ENCODE data around the gene PTPRN. TPM values are rescaled to one million over a fixed set of nuclear protein-coding genes. Genes with fewer than 3 reads are reported as not detected.

PTPRN gene
- total and polyA plus RNA-seq, 2 of the 8 experiments (the other 6 are each of a cell fraction or from before 2014, with no cell fraction given): 5.4 to 8.2 TPM

DNA sequence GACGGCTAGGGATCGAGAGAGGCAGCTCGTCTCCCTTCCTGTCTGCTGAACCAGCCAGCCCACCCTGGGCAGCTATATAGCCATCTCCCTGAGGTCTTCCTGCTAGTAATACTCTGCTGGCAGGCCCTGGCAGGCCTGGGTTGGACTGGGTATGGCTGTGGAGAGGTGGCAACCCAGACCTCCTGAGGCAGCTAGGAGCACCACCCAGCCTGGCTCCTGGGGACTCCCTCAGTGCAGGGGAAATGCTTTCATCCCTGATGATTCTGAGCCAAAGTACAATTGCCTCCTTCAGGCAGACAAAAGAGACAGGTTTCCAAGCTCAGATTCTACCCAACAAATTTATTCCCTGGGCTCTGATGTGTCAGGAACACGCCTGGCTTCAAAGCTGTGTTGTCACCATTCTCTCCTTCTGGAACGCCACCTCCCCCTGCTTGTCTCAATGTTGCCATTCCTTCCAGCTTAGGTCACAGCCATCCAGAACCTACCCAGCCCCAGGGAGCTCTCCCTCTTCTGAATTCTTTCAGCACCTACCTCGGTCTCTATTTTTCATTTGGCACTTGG is 34.8 kb downstream of the PTPRN start:
- Histone ChIP-seq H3K56ac (replicated peaks; ENCODE audit: insufficient read length, low read depth, low read length) (no peak overlapping the region), H3K23me2 (ENCODE audit: low read depth, low read length) (peaks cover 2% of the 10 kb centered on the region; the same call in 1 of the 2 replicates), H2BK12ac (ENCODE audit: low read depth, low read length) (0 out of 2 replicates have a peak overlapping the region, but pooled peaks have one; percentile 55), H4K20me1 (replicated peaks in 1 of 2; ENCODE audit: control insufficient read depth in 1 of 2, insufficient read depth in 2 of 2, low read length in 2 of 2) (no peaks in the 10 kb centered on the region), H3K4me3 (ENCODE audit: extremely low read depth in 1 of 4, insufficient read depth in 2 of 4, low read depth in 3 of 4, low read length in 4 of 4) (no peak overlapping the region; a peak in 1 of 8 replicates), H2BK20ac (ENCODE audit: low read length) (no peak overlapping the region), H3K4ac (replicated peaks; ENCODE audit: insufficient read length, low read depth, low read length) (no peak overlapping the region), H2AFZ (ENCODE audit: low read length) (no peak overlapping the region), H3K4me2 (ENCODE audit: insufficient read depth in 1 of 2, low read depth in 2 of 2, low read length in 2 of 2) (peak overlapping the region in 1 of 2 experiments; percentile 9; a peak in 1 of 4 replicates), H3K9me3 (ENCODE audit: insufficient read depth in 2 of 2, low read depth in 1 of 2, low read length in 1 of 2) (no peaks in the 10 kb centered on the region), H2BK15ac (ENCODE audit: low read length) (no peak overlapping the region), H3K79me2 (ENCODE audit: control insufficient read depth in 1 of 2, insufficient read depth in 2 of 2, low read length in 2 of 2) (no peaks in the 10 kb centered on the region), H4K5ac (ENCODE audit: insufficient read length, low read depth, low read length) (no peak overlapping the region), H2BK120ac (replicated peaks; ENCODE audit: low read depth, low read length) (no peak overlapping the region), H4K91ac (replicated peaks; ENCODE audit: insufficient read length, low read length) (no peak overlapping the region), H3K4me1 (replicated peaks in 1 of 4; ENCODE audit: control insufficient read depth in 3 of 4, insufficient read depth in 4 of 4, low read length in 3 of 4) (peaks cover 9 to 14% (median 11%) of the 10 kb centered on the region in 4 experiments), H2BK5ac (ENCODE audit: low read depth, low read length) (peak overlapping the region; percentile 38; the same call in 1 of the 2 replicates), H3K9ac (replicated peaks in 1 of 4; ENCODE audit: extremely low read depth in 1 of 4, low read depth in 3 of 4, low read length in 3 of 4) (no peak overlapping the region; a peak in 1 of 7 replicates), H3K18ac (ENCODE audit: extremely low read depth, low read length) (peak overlapping the region; percentile 24; the same call in 1 of the 2 replicates), H3K27me3 (replicated peaks in 1 of 4; ENCODE audit: control insufficient read depth in 3 of 4, extremely low read depth in 1 of 4, insufficient read depth in 3 of 4, low read length in 3 of 4) (peaks cover 0 to 2% (median 0%) of the 10 kb centered on the region in 4 experiments; a peak in 3 of 7 replicates), H3K36me3 (ENCODE audit: control insufficient read depth in 2 of 4, insufficient read depth in 4 of 4, low read length in 3 of 4) (no peaks in the 10 kb centered on the region), H2AK5ac (ENCODE audit: low read depth, low read length) (no peak overlapping the region), H3K27ac (ENCODE audit: low read depth, low read length) (no peak overlapping the region), H3K79me1 (ENCODE audit: low read depth, low read length) (no peaks in the 10 kb centered on the region), H4K8ac (ENCODE audit: extremely low read depth, insufficient read depth, low read length) (no peak overlapping the region), H3K14ac (ENCODE audit: insufficient read length) (no peak overlapping the region), H3K23ac (ENCODE audit: insufficient read length) (no peak overlapping the region)
- WGBS, 2 experiments (ENCODE audit: extremely low coverage in 1 of 2, insufficient coverage in 1 of 2, insufficient read length in 1 of 2, insufficient replicate concordance in 2 of 2, low coverage in 1 of 2, low lambda C conversion rate in 2 of 2, missing lambda C conversion rate in 1 of 2): 67% methylated on average over 5 of the region's 6 CpGs; no CpG with 5 or more reads in 1 of the 2 experiments
- peak; percentile 7 for FAIRE-seq
- no peak for DNase-seq (ENCODE audit: low read depth in 1 of 2, low spot score in 2 of 2)
- POLR2A ChIA-PET (ENCODE audit: partially characterized antibody): interaction anchor here (0.7 to 1.7 kb wide), 9 partner anchors 12 to 61 kb away, joined by 3 to 8 read pairs (median 4); partner anchors contain the start of genes ABCB6, GLB1L, STK16 and TUBA4A
- CTCF ChIA-PET (ENCODE audit: partially characterized antibody): interaction anchor here (0.8 to 4.4 kb wide), 15 partner anchors 12 to 115 kb away, joined by 3 to 34 read pairs (median 3); partner anchors contain the start of genes GLB1L and STK16
- peak; percentile 37 for TF ChIP-seq ASH2L (IDR thresholded peaks at IDR 0.05; ENCODE audit: low read length)
